Coronary artery (tissue), 2 donors: ENCODE results near the gene RPS6KA1.

Source experiments
- DNase-seq: peaks from one replicate; pipeline ENCODE4 v3.0.0-alpha.2; 2017; ENCODE audit warnings: low spot score
- H3K27ac ChIP-seq, 2 donors: fragments of 200-600 bp; sonication (generic); one replicate each; pipeline ENCODE4 v1.5.1; 2016 to 2019
- H3K4me3 ChIP-seq: fragments of 200-600 bp; sonication (generic); 2 replicates; pipeline ENCODE4 v1.5.1; 2016; ENCODE audit warnings: mild to moderate bottlenecking, moderate library complexity
- TF ChIP-seq, protein P1 (sequence below): fragments of 200-600 bp; sonication (generic); IDR thresholded peaks from one replicate; pipeline ENCODE4 v1.5.1; 2019; ENCODE audit warnings: antibody characterized with exemption

Gene RPS6KA1

DNA sequence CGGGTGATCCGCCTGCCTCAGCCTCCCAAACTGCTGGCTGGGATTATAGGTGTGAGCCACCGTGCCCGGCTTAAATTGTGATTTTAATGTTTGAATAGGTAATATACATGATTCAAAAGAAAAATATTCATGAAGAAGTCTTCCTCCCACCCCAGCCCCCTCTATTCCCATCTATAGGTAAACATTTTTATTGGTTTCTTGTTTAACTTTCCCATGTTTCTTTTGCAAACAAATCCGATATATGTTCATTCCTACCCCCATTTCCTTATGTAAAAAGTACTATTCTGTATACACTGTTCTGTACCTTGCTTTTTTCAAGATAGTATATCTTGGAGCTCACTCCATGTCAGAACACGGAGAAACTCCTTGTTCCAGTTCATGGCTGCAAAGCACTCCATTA lies 23.2 kb downstream of the RPS6KA1 start:
- TF ChIP-seq, protein P1, sequence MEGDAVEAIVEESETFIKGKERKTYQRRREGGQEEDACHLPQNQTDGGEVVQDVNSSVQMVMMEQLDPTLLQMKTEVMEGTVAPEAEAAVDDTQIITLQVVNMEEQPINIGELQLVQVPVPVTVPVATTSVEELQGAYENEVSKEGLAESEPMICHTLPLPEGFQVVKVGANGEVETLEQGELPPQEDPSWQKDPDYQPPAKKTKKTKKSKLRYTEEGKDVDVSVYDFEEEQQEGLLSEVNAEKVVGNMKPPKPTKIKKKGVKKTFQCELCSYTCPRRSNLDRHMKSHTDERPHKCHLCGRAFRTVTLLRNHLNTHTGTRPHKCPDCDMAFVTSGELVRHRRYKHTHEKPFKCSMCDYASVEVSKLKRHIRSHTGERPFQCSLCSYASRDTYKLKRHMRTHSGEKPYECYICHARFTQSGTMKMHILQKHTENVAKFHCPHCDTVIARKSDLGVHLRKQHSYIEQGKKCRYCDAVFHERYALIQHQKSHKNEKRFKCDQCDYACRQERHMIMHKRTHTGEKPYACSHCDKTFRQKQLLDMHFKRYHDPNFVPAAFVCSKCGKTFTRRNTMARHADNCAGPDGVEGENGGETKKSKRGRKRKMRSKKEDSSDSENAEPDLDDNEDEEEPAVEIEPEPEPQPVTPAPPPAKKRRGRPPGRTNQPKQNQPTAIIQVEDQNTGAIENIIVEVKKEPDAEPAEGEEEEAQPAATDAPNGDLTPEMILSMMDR, result no peak
- DNase-seq, result no peak
- no peak overlapping the region for H3K27ac ChIP-seq
- no peak overlapping the region for H3K4me3 ChIP-seq

DNA sequence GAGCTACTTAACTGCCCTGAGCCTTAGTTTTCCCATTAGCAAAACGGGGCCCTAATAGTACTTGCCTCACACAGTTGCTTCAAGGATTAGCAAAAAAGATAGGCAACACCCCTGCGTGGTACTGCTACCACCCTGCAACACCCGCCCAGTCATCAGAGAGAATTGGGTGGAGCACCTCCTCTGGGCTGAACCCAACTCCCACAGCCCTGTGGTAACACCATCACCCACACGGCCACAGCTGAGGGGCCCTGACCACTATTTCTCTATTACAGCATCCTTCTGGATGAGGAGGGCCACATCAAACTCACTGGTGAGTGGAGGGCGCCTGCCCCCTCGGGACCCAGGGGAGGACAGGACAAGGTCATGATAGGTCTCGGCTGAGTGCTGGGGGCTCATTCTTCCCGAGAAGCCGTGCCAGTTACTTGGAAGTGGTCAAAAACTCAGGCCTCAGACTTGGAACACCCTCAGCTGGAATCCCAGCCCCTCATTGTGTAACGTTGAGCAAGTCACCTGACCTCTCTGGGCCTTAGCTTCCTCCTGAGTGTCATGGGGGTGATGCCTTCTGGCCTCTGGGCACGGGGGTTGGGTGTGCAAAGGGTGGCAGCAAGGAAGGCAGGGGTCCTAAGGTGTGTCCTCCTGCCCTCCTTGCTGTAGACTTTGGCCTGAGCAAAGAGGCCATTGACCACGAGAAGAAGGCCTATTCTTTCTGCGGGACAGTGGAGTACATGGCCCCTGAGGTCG lies 24.6 kb downstream of the RPS6KA1 start:
- H3K27ac ChIP-seq, result no peak overlapping the region
- no peak overlapping the region for H3K4me3 ChIP-seq
- TF ChIP-seq, protein P1, result no peak
- no peak for DNase-seq

DNA sequence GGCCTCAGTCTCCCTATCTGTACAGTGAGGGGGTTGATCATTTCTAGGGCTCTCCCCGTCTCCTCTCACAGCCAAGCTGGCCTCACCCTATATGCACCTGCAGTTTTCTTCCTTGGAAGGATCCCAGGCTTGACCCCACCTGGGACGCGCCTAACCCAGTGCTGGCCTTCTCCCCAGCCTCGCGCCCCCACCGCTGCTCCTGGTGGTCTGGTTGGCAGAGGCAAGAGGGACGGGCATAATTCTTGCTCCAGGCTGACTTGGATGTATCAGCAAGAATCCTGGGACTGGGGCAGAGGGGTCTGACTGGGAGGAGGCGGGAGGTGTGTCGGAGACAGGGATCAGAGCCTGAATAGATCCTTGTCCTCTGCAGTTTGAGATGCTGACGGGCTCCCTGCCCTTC lies 25.2 kb downstream of the RPS6KA1 start:
- TF ChIP-seq, protein P1, result no peak
- no peak overlapping the region for H3K27ac ChIP-seq
- H3K4me3 ChIP-seq, result no peak overlapping the region
- DNase-seq, result no peak

DNA sequence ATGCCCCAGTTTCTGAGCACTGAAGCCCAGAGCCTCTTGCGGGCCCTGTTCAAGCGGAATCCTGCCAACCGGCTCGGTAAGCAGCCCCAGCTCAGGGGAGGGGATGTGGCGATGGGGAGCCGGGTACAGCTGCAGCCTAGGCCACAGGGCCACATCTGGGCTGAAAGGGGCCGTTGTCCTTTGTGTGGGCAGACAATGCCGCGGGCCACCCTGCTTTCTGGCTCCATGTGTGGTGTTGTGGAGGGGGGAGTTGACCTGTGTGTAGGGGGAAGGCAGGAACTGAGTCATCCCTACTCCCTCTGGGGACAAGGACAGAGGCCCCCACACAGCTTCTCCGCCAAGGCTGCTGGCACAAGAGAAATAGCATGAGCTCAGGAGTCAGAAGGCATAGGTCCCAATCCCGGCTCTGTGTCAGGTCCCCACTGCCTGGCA lies 26.0 kb downstream of the RPS6KA1 start:
- no peak overlapping the region for H3K4me3 ChIP-seq
- no peak for DNase-seq
- TF ChIP-seq, protein P1, result no peak
- no peak overlapping the region for H3K27ac ChIP-seq

DNA sequence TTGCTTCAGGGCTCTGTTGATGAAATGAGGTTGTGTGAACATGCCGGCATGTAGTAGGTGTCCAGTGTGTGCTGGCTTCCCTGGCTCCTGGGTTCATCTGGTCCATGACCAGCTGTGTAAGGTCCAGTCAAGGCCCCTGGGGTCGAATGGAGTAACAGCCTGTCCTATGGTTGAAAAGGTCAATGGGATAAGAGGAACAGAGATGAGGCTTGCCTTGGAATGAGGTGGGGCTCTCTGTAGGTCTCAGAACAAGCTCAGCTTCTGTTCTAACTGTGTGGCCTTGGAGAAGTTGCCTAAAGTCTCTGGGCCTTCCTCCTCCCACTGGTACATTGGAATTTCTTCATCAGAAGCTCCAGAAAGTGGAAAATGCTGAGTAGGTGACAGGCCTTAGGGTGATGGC lies 26.6 kb downstream of the RPS6KA1 start:
- TF ChIP-seq, protein P1, result no peak
- no peak for DNase-seq
- no peak overlapping the region for H3K4me3 ChIP-seq
- no peak overlapping the region for H3K27ac ChIP-seq

DNA sequence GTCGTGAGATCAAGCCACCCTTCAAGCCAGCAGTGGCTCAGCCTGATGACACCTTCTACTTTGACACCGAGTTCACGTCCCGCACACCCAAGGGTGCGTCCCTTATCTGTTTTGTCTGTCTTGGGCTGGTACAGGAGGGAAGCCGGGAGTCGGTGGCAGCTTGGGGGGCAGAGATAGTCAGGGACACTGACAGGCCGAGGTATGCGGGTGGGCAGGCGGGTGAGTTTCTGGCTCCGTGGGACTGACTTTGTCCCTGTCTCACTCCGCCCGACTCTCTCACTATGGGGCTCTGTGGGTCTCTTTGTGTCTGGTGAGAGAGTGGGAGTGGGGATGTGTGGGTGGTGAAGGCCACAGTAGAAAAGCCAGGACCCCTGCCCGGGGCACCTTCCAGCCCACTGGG lies 27.4 kb downstream of the RPS6KA1 start:
- TF ChIP-seq, protein P1, result no peak
- no peak for DNase-seq
- H3K4me3 ChIP-seq, result no peak overlapping the region
- no peak overlapping the region for H3K27ac ChIP-seq

DNA sequence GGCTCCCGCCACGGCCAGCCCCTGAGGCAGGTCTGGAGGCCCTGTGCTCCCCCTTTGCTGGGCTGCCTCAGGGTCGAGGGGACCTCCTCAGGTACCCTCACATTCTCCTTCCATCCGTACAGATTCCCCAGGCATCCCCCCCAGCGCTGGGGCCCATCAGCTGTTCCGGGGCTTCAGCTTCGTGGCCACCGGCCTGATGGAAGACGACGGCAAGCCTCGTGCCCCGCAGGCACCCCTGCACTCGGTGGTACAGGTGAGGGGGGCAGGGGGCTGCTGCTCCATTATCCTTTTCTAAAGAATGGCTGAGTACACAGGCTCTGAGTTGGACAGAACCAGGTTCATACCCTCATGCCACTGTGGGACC lies 29.1 kb downstream of the RPS6KA1 start:
- DNase-seq, result no peak
- H3K4me3 ChIP-seq, result no peak overlapping the region
- TF ChIP-seq, protein P1, result no peak
- H3K27ac ChIP-seq, result no peak overlapping the region
